ENCODE measurements around the gene RRAGB.

Gene RRAGB

DNA sequence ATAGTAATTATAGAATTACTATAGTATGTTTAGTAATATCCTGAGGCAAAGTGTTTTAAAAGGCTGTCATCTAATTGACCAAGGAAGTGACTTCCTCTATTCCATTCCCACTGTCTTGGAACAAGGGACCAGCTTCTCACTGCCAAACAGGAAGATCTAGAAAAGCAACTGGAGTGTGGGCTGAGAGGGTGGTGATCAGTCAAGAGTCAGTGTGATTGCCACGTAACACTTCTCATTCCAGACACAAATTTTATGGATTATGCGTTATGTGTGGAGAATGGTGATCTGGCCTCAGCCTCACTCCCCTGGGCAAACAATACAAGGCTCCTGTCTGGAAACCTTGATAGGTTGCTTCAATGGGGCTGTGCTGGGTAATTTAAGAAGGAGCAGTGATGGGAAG, 60.0 kb downstream of the RRAGB start:
- no peak for DNase-seq

- DNase-seq: no peak
Observed at GRCh38 chrX:55778322-55778721, 60.8 kb downstream of the RRAGB start.

DNA sequence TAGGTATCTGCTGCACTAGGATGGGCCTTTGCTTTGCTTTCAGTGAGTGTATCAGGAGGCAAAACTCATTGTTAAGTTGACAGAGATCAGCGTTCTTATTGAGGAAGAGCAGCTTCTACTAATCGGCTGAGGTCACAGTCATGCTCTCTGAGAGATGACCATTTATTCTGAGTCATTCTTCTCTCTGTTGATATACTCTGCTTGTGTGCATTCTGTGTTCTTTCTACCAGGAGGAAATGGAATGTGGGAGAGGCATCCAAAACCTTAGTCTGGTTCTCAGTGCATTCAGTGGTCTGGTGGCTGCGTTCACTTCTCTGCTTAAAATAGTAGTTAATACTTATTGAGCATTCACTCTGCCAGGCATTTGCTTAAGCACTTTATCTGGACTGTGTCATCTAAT, 66.2 kb downstream of the RRAGB start:
- DNase-seq: no peak

DNA sequence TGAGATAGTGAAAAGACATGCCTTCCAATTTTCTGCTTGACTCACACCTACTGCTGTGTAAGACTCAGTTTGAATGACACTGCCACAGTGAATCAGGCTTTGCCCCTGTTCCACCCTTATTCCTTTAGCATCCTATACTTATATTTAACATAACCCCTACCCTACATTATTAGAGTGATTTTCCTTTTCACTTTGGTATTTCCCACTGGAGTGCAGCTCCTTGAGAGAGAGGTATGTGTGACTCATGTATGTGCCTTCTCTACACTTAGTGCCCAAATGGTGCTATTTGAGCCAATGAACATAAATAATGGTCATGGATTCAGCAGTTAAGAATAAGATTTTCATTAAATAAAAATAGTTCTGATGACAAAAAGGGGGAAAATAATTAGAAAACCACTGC, 69.5 kb downstream of the RRAGB start:
- no peak for DNase-seq

DNA sequence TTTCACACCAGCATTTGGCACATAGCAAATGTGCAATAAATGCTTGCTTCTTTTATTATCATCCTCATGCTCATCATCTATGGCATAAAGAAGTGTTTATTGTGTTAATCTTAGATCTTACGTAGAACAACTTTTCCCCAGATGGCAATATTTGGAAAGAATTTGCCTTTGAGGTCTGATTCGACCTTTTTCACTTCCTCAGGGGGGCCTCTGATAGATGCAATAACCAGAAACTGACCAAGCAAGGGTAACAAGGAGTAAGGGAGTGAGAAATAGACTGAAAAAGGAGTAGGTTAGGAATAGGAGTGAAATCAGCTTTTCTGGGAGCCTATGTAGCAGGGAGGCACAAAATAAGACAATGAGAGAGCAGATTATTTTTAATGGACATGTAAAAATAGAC, 70.2 kb downstream of the RRAGB start:
- DNase-seq: no peak

- DNase-seq: peak; percentile 56
Observed at GRCh38 chrX:55794405-55794804, 76.9 kb downstream of the RRAGB start.

DNA sequence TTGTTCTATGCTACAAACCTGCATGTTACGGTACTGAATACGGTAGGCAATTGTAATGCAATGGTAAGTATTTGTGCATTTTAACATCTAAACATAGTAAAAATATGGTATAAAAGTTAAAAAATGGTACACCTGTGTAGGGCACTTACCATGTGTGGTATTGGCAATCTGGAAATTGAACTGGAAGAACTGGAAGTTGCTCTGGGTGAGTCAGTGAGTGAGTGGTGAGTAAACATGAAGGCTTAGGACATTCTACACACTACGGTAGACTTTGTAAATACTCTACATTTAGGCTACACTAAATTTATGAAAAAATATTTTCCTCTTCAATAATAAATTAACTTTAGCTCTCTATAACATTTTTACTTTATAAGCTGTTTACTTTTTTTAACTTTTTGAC, 78.9 kb downstream of the RRAGB start:
- no peak for DNase-seq

- no peak for DNase-seq
Observed at GRCh38 chrX:55801811-55802210, 84.3 kb downstream of the RRAGB start.

All from eye (tissue), 1 donor.